HEK293 (cell line): ENCODE results near the gene MADCAM1.

Source experiments
- CTCF ChIA-PET: fragments of 350-600 bp; formaldehyde crosslinking; extraction: SDS; loops from one replicate; lab custom pipeline; 2021; ENCODE audit warnings: antibody characterized with exemption; lab: Yijun Ruan, JAX
- POLR2A ChIA-PET: fragments of 300-600 bp; formaldehyde crosslinking; extraction: SDS; loops from one replicate; lab custom pipeline; 2020; ENCODE audit warnings: antibody characterized with exemption, inconsistent platforms; lab: Yijun Ruan, JAX
- H3K27ac ChIP-seq: fragments of 200-500 bp; sonication (Bioruptor generic); 2 replicates; pipeline ENCODE4 v1.5.1; 2014; ENCODE audit warnings: low read depth, low read length, control low read depth, inconsistent platforms; ENCODE audit errors: extremely low read depth
- H3K36me3 ChIP-seq, 2 experiments: fragments of 200-500 bp in 1 of 2; sonication (Bioruptor generic) in 1 of 2; 1 replicate in 1 of 2; 2 replicates in 1 of 2; pipeline ENCODE4 v1.5.1; 2014 to 2017; ENCODE audit warnings: inconsistent platforms in 2 of 2, low read length in 2 of 2; ENCODE audit not compliant: control insufficient read depth in 2 of 2, insufficient read depth in 1 of 2
- H3K4me1 ChIP-seq: fragments of 200-500 bp; sonication (Bioruptor generic); 2 replicates; pipeline ENCODE4 v1.5.1; 2014; ENCODE audit warnings: mild to moderate bottlenecking, low read length, inconsistent platforms; ENCODE audit not compliant: control insufficient read depth, insufficient read depth
- H3K4me3 ChIP-seq: 2 replicates; pipeline ENCODE4 v1.5.1; 2011; ENCODE audit warnings: low read depth, mild to moderate bottlenecking, control low read depth, low read length, moderate library complexity
- H3K9me3 ChIP-seq: fragments of 200-500 bp; sonication (Bioruptor generic); 2 replicates; pipeline ENCODE4 v1.5.1; 2014; ENCODE audit warnings: low read depth, low read length, inconsistent platforms; ENCODE audit not compliant: control insufficient read depth, insufficient read depth
- CTCF ChIP-seq: fragments of 450-650 bp; formaldehyde crosslinking; IDR thresholded peaks from 2 replicates; pipeline ENCODE4 v1.5.1; 2016; ENCODE audit warnings: missing biosample characterization, missing genetic modification characterization
- EGR2 ChIP-seq: fragments of 450-650 bp; formaldehyde crosslinking; IDR thresholded peaks from 2 replicates; pipeline ENCODE4 v1.5.1; 2016; ENCODE audit warnings: low read depth, missing biosample characterization, missing genetic modification characterization
- GLI4 ChIP-seq: fragments of 450-650 bp; formaldehyde crosslinking; IDR thresholded peaks from 2 replicates; pipeline ENCODE4 v1.5.1; 2016; ENCODE audit warnings: missing biosample characterization, missing genetic modification characterization
- GLIS1 ChIP-seq: fragments of 450-650 bp; formaldehyde crosslinking; IDR thresholded peaks from 2 replicates; pipeline ENCODE4 v1.5.1; 2016; ENCODE audit warnings: missing biosample characterization, missing genetic modification characterization
- GLIS2 ChIP-seq: fragments of 450-650 bp; formaldehyde crosslinking; IDR thresholded peaks from 2 replicates; pipeline ENCODE4 v1.5.1; 2016; ENCODE audit warnings: missing biosample characterization, missing genetic modification characterization
- HOXA7 ChIP-seq: sonication (generic); formaldehyde crosslinking; IDR thresholded peaks from 2 replicates; pipeline ENCODE4 v1.8.1; 2022; ENCODE audit warnings: missing genetic modification reagents, borderline replicate concordance
- IKZF3 ChIP-seq: fragments of 450-650 bp; IDR thresholded peaks from 2 replicates; pipeline ENCODE4 v1.5.0; 2018; ENCODE audit warnings: missing biosample characterization, mild to moderate bottlenecking, missing genetic modification characterization, moderate library complexity
- KLF7 ChIP-seq: fragments of 450-650 bp; formaldehyde crosslinking; IDR thresholded peaks from 2 replicates; pipeline ENCODE4 v1.5.1; 2016; ENCODE audit warnings: missing biosample characterization, missing genetic modification characterization, borderline replicate concordance
- KLF9 ChIP-seq: fragments of 450-650 bp; formaldehyde crosslinking; IDR thresholded peaks from 2 replicates; pipeline ENCODE4 v1.5.1; 2016; ENCODE audit warnings: missing biosample characterization, missing genetic modification characterization, low read depth
- MYNN ChIP-seq: fragments of 450-650 bp; formaldehyde crosslinking; IDR thresholded peaks from 2 replicates; pipeline ENCODE4 v1.5.1; 2016; ENCODE audit warnings: missing biosample characterization, missing genetic modification characterization, borderline replicate concordance
- SP3 ChIP-seq: fragments of 450-650 bp; formaldehyde crosslinking; IDR thresholded peaks from 2 replicates; pipeline ENCODE4 v1.5.1; 2016; ENCODE audit warnings: missing biosample characterization, missing genetic modification characterization
- ZBTB10 ChIP-seq: fragments of 450-650 bp; formaldehyde crosslinking; IDR thresholded peaks from 2 replicates; pipeline ENCODE4 v1.5.1; 2016; ENCODE audit warnings: missing biosample characterization, missing genetic modification characterization
- ZBTB17 ChIP-seq: fragments of 450-650 bp; formaldehyde crosslinking; IDR thresholded peaks from 2 replicates; pipeline ENCODE4 v1.5.1; 2016; ENCODE audit warnings: missing biosample characterization, missing genetic modification characterization
- ZBTB7A ChIP-seq: fragments of 450-650 bp; formaldehyde crosslinking; IDR thresholded peaks from 2 replicates; pipeline ENCODE4 v1.5.1; 2016; ENCODE audit warnings: low read depth, missing biosample characterization, missing genetic modification characterization
- ZFHX2 ChIP-seq: fragments of 450-650 bp; formaldehyde crosslinking; conservative IDR thresholded peaks from 2 replicates; pipeline ENCODE4 v1.5.1; 2016; ENCODE audit warnings: missing biosample characterization, missing genetic modification characterization
- ZNF37A ChIP-seq: fragments of 450-650 bp; IDR thresholded peaks from 2 replicates; pipeline ENCODE4 v1.5.1; 2018; ENCODE audit warnings: missing biosample characterization, missing genetic modification characterization
- ZNF394 ChIP-seq: fragments of 450-650 bp; formaldehyde crosslinking; IDR thresholded peaks from 2 replicates; pipeline ENCODE4 v1.5.1; 2016; ENCODE audit warnings: missing biosample characterization, missing genetic modification characterization, mild to moderate bottlenecking, moderate library complexity, borderline replicate concordance
- ZNF488 ChIP-seq: fragments of 450-650 bp; formaldehyde crosslinking; IDR thresholded peaks from 2 replicates; pipeline ENCODE4 v1.5.1; 2016; ENCODE audit warnings: missing biosample characterization, missing genetic modification characterization
- ZNF624 ChIP-seq: fragments of 450-650 bp; formaldehyde crosslinking; IDR thresholded peaks from 2 replicates; pipeline ENCODE4 v1.5.1; 2017; ENCODE audit warnings: missing biosample characterization, missing genetic modification characterization
- ZNF629 ChIP-seq: fragments of 450-650 bp; formaldehyde crosslinking; IDR thresholded peaks from 2 replicates; pipeline ENCODE4 v1.5.1; 2017; ENCODE audit warnings: missing biosample characterization, missing genetic modification characterization
- ZNF660 ChIP-seq: fragments of 450-650 bp; IDR thresholded peaks from 2 replicates; pipeline ENCODE4 v1.5.1; 2018; ENCODE audit warnings: missing biosample characterization, mild to moderate bottlenecking, missing genetic modification characterization
- ZNF677 ChIP-seq: fragments of 450-650 bp; IDR thresholded peaks from 2 replicates; pipeline ENCODE4 v1.5.0; 2018; ENCODE audit warnings: missing biosample characterization, mild to moderate bottlenecking, missing genetic modification characterization, moderate library complexity
- ZNF704 ChIP-seq: fragments of 450-650 bp; formaldehyde crosslinking; IDR thresholded peaks from 2 replicates; pipeline ENCODE4 v1.5.1; 2016; ENCODE audit warnings: missing biosample characterization, missing genetic modification characterization
- ZNF785 ChIP-seq: fragments of 450-650 bp; formaldehyde crosslinking; IDR thresholded peaks from 2 replicates; pipeline ENCODE4 v1.5.1; 2016; ENCODE audit warnings: missing biosample characterization, missing genetic modification characterization
- ZNF792 ChIP-seq: fragments of 450-650 bp; formaldehyde crosslinking; IDR thresholded peaks from 2 replicates; pipeline ENCODE4 v1.5.1; 2016; ENCODE audit warnings: missing biosample characterization, missing genetic modification characterization
- ZSCAN4 ChIP-seq: fragments of 450-650 bp; formaldehyde crosslinking; IDR thresholded peaks from 2 replicates; pipeline ENCODE4 v1.5.1; 2017; ENCODE audit warnings: missing biosample characterization, missing genetic modification characterization

MADCAM1 gene

GRCh38 chr19:495081-495401, 1.2 kb upstream of the MADCAM1 start:
- POLR2A ChIA-PET: interaction anchor here (2.0 kb wide), 1 partner anchor 12 kb away, joined by 7 read pairs; the partner anchor contains the start of gene TPGS1
- CTCF ChIA-PET: interaction anchor here (0.6 to 2.6 kb wide), 7 partner anchors 7 to 73 kb away, joined by 3 to 12 read pairs (median 6); no protein-coding TSS in a partner anchor

GRCh38 chr19:495402-496111, 729 bp upstream of the MADCAM1 start:
- Histone ChIP-seq H3K36me3 (no peaks in the 10 kb centered on the region), H3K9me3 (no peaks in the 10 kb centered on the region), H3K4me1 (no peaks in the 10 kb centered on the region), H3K4me3 (no peak overlapping the region), H3K27ac (no peak overlapping the region)
- CTCF ChIA-PET: interaction anchor here (0.6 to 2.6 kb wide), 7 partner anchors 8 to 74 kb away, joined by 3 to 12 read pairs (median 6); no protein-coding TSS in a partner anchor
- POLR2A ChIA-PET: interaction anchor here (2.0 kb wide), 1 partner anchor 11 kb away, joined by 7 read pairs; the partner anchor contains the start of gene TPGS1
- TF ChIP-seq ZNF677 (tag by site-specific recombination) (no peak), KLF7 (tag by site-specific recombination) (peak; percentile 60; the same call in 1 of the 2 replicates), MYNN (tag by site-specific recombination) (no peak), ZNF37A (tag by site-specific recombination) (no peak), SP3 (tag by site-specific recombination) (no peak), GLI4 (0 out of 2 replicates have a peak, but pooled peaks have one; percentile 14), ZNF624 (tag by site-specific recombination) (no peak), ZSCAN4 (tag by site-specific recombination) (no peak), GLIS1 (tag by site-specific recombination) (peak; percentile 88), ZNF785 (0 out of 2 replicates have a peak, but pooled peaks have one; percentile 45), KLF9 (tag by site-specific recombination) (peak; percentile 77; the same call in 1 of the 2 replicates), ZBTB7A (peak; percentile 14; the same call in 1 of the 2 replicates), EGR2 (peak; percentile 73), ZNF660 (tag by site-specific recombination) (no peak), ZBTB10 (tag by site-specific recombination) (peak; percentile 65; the same call in 1 of the 2 replicates), ZNF394 (no peak), IKZF3 (peak; percentile 40; the same call in 1 of the 2 replicates), CTCF (tag by site-specific recombination) (peak; percentile 77), ZFHX2 (tag by site-specific recombination) (peak; percentile 84), ZNF629 (tag by site-specific recombination) (peak; percentile 44), ZNF792 (tag by site-specific recombination) (no peak), ZBTB17 (tag by site-specific recombination) (peak; percentile 92), GLIS2 (peak; percentile 66; the same call in 1 of the 2 replicates), ZNF704 (tag by site-specific recombination) (no peak), ZNF488 (tag by site-specific recombination) (no peak)

More at GRCh38 chr19:495081-495401, 1.2 kb upstream of the MADCAM1 start:
- H3K36me3 ChIP-seq: no peaks in the 10 kb centered on the region
- no peak overlapping the region for H3K4me3 ChIP-seq
- no peaks in the 10 kb centered on the region for H3K9me3 ChIP-seq
- H3K4me1 ChIP-seq: no peaks in the 10 kb centered on the region
- TF ChIP-seq ZNF792 (tag by site-specific recombination) (no peak), HOXA7 (CRISPR knock-in tag) (no peak)
- no peak overlapping the region for H3K27ac ChIP-seq
